ENCODE measurements around the gene APOBEC2.

- TF ChIP-seq RAD21 (IDR thresholded peaks at IDR 0.05; ENCODE audit: low read length) (no peak), CTCF (conservative IDR thresholded peaks at IDR 0.05; ENCODE audit: low read depth, low read length) (no peak), USF2 (IDR thresholded peaks at IDR 0.05; ENCODE audit: low read depth, low read length) (no peak), CEBPB (IDR thresholded peaks at IDR 0.05; ENCODE audit: low read depth, low read length) (no peak), POLR2A (IDR thresholded peaks at IDR 0.05; ENCODE audit: low read depth, low read length) (no peak)
Measured at GRCh38 chr6:41079080-41079479, 26.1 kb downstream of the APOBEC2 start.
